ENCODE results near the gene ROM1.

GRCh38 chr11:62566247-62566646, 46.8 kb upstream of the ROM1 start:
- TF ChIP-seq CTCF (IDR thresholded peaks at IDR 0.05) (no peak), POLR2AphosphoS5 (IDR thresholded peaks at IDR 0.05) (no peak)

Measured in breast epithelium (tissue), 3 donors.